ENCODE data around the gene SLC2A13. TPM values are rescaled to one million over a fixed set of nuclear protein-coding genes. Genes with fewer than 3 reads are reported as not detected.
"Not testable (repeated sequence)": the region's sequence is repeated elsewhere in the genome, so short reads cannot be mapped to it uniquely, and the experiment has no call there.

The SLC2A13 gene
- total and polyA plus RNA-seq, 4 donors, result 3.2 to 21.4 (median 7.4) TPM

- no peaks in the 10 kb centered on the region for H3K36me3 ChIP-seq (ENCODE audit: control insufficient read depth in 4 of 4, insufficient read depth in 4 of 4, low read length in 4 of 4)
- ATAC-seq (ENCODE audit: insufficient read depth, low FRiP score), result no peak
- H3K4me3 ChIP-seq, result no peak overlapping the region
- no peak for TF ChIP-seq CTCF (IDR thresholded peaks at IDR 0.05; ENCODE audit: control extremely low read depth, extremely low read depth)
- no peaks in the 10 kb centered on the region for H3K27me3 ChIP-seq (ENCODE audit: control insufficient read depth in 3 of 3, insufficient read depth in 3 of 3, low read length in 2 of 3)
- no peaks in the 10 kb centered on the region for H3K9me3 ChIP-seq (ENCODE audit: control insufficient read depth in 4 of 4, insufficient read depth in 3 of 4, low read length in 3 of 4)
- peaks cover 0 to 2% (median 0%) of the 10 kb centered on the region in 5 donors for H3K4me1 ChIP-seq (ENCODE audit: control insufficient read depth in 5 of 5, insufficient read depth in 5 of 5, low read length in 5 of 5)
- DNase-seq, result no peak
- H3K9ac ChIP-seq (ENCODE audit: insufficient read depth in 1 of 2, low read length in 2 of 2), result no peak overlapping the region
- 64 to 67% methylated on average over 3 of the region's 3 CpGs for WGBS, 2 donors
- H3K27ac ChIP-seq (ENCODE audit: low read depth in 1 of 2, low read length in 1 of 2), result no peak overlapping the region
These were observed 175.8 kb downstream of the SLC2A13 start for GRCh38 chr12:39930101-39930500.

- no peaks in the 10 kb centered on the region for H3K36me3 ChIP-seq (ENCODE audit: control insufficient read depth in 4 of 4, insufficient read depth in 4 of 4, low read length in 4 of 4)
- no peaks in the 10 kb centered on the region for H3K9me3 ChIP-seq (ENCODE audit: control insufficient read depth in 4 of 4, insufficient read depth in 3 of 4, low read length in 3 of 4)
- 95 to 96% methylated on average over 1 of the region's 1 CpG for WGBS, 2 donors
- no peaks in the 10 kb centered on the region for H3K27me3 ChIP-seq (ENCODE audit: control insufficient read depth in 3 of 3, insufficient read depth in 3 of 3, low read length in 2 of 3)
- no peak overlapping the region for H3K27ac ChIP-seq (ENCODE audit: low read depth in 1 of 2, low read length in 1 of 2)
- no peak overlapping the region for H3K9ac ChIP-seq (ENCODE audit: insufficient read depth in 1 of 2, low read length in 2 of 2)
- TF ChIP-seq CTCF (IDR thresholded peaks at IDR 0.05; ENCODE audit: control extremely low read depth, extremely low read depth), result no peak
- ATAC-seq (ENCODE audit: insufficient read depth, low FRiP score), result no peak
- no peak overlapping the region for H3K4me3 ChIP-seq
- peak in 1 of 3 donors; percentile 4 for DNase-seq
- H3K4me1 ChIP-seq (ENCODE audit: control insufficient read depth in 5 of 5, insufficient read depth in 5 of 5, low read length in 5 of 5), result no peaks in the 10 kb centered on the region
These were observed 177.5 kb downstream of the SLC2A13 start for GRCh38 chr12:39928181-39928899.

- Histone ChIP-seq H3K36me3 (ENCODE audit: control insufficient read depth in 4 of 4, insufficient read depth in 4 of 4, low read length in 4 of 4) (no peaks in the 10 kb centered on the region), H3K27ac (ENCODE audit: low read depth in 1 of 2, low read length in 1 of 2) (no peak overlapping the region), H3K4me1 (ENCODE audit: control insufficient read depth in 5 of 5, insufficient read depth in 5 of 5, low read length in 5 of 5) (no peaks in the 10 kb centered on the region), H3K9me3 (ENCODE audit: control insufficient read depth in 4 of 4, insufficient read depth in 3 of 4, low read length in 3 of 4) (no peaks in the 10 kb centered on the region), H3K27me3 (ENCODE audit: control insufficient read depth in 3 of 3, insufficient read depth in 3 of 3, low read length in 2 of 3) (no peaks in the 10 kb centered on the region), H3K4me3 (no peak overlapping the region), H3K9ac (ENCODE audit: insufficient read depth in 1 of 2, low read length in 2 of 2) (no peak overlapping the region)
- no peak for TF ChIP-seq CTCF (IDR thresholded peaks at IDR 0.05; ENCODE audit: control extremely low read depth, extremely low read depth)
- no peak for ATAC-seq (ENCODE audit: insufficient read depth, low FRiP score)
- WGBS, 2 donors, result 50 to 77% methylated on average over 4 to 5 of the region's 5 CpGs
- DNase-seq, result no peak
These were observed 182.5 kb downstream of the SLC2A13 start for GRCh38 chr12:39923364-39923763.

GRCh38 chr12:39922598-39922997 lies 183.3 kb downstream of the SLC2A13 start:
- H3K27me3 ChIP-seq (ENCODE audit: control insufficient read depth in 3 of 3, insufficient read depth in 3 of 3, low read length in 2 of 3); H3K4me1 ChIP-seq (ENCODE audit: control insufficient read depth in 5 of 5, insufficient read depth in 5 of 5, low read length in 5 of 5); ATAC-seq (ENCODE audit: insufficient read depth, low FRiP score); H3K9me3 ChIP-seq (ENCODE audit: control insufficient read depth in 4 of 4, insufficient read depth in 3 of 4, low read length in 3 of 4); H3K9ac ChIP-seq (ENCODE audit: insufficient read depth in 1 of 2, low read length in 2 of 2); H3K4me3 ChIP-seq; H3K27ac ChIP-seq (ENCODE audit: low read depth in 1 of 2, low read length in 1 of 2); H3K36me3 ChIP-seq (ENCODE audit: control insufficient read depth in 4 of 4, insufficient read depth in 4 of 4, low read length in 4 of 4): not testable (repeated sequence)
- DNase-seq, result peak in 2 of 3 donors; percentile 4 to 29

Measured in lung (tissue), 12 donors.